PFSK-1 (cell line): ENCODE data around the gene LEFTY1.

Source experiments
- POLR2AphosphoS5 ChIP-seq: IDR thresholded peaks from 2 replicates; pipeline ENCODE4 v1.6.1; 2012; ENCODE audit warnings: low read depth, mild to moderate bottlenecking, control low read depth, low read length, moderate library complexity
- REST ChIP-seq, 2 experiments: IDR thresholded peaks; 2 replicates each; pipeline versions ENCODE4 v1.6.1 to v1.8.0; 2011 to 2012; ENCODE audit warnings: low read depth in 2 of 2, low read length in 2 of 2, control low read depth in 1 of 2, inconsistent platforms in 1 of 2, mild to moderate bottlenecking in 1 of 2, moderate library complexity in 1 of 2; ENCODE audit not compliant: insufficient read depth in 1 of 2

GRCh38 chr1:225857256-225857655 is 31.7 kb downstream of the LEFTY1 start:
- TF ChIP-seq POLR2AphosphoS5 (no peak), REST (IDR thresholded peaks at IDR 0.05; ENCODE audit: insufficient read depth in 1 of 2, low read depth in 2 of 2, low read length in 2 of 2) (no peak)
